ENCODE results near the gene DDRGK1.
"Not testable (repeated sequence)": the region's sequence is repeated elsewhere in the genome, so short reads cannot be mapped to it uniquely, and the experiment has no call there.

DDRGK1 gene

DNA sequence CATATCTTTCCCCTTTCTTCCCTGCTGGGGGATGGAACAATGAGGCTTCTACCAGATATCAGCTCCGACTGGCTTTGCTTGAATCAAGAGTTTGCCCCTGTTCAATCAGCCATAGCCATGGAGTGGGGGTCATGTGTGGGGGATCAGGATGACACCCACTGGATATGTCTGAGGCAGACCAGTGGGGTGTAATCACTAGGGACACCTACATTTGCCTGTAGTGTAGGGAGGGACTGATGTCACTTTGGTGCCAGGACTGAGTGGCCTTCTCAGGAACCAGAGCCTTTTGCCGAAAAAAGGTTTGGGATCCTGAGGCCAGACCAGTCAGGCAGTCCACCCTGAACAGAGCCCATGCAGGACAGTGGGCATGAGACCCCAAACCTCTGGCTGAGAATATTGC is 5.9 kb upstream of the DDRGK1 start:
- DNase-seq, result no peak

DNA sequence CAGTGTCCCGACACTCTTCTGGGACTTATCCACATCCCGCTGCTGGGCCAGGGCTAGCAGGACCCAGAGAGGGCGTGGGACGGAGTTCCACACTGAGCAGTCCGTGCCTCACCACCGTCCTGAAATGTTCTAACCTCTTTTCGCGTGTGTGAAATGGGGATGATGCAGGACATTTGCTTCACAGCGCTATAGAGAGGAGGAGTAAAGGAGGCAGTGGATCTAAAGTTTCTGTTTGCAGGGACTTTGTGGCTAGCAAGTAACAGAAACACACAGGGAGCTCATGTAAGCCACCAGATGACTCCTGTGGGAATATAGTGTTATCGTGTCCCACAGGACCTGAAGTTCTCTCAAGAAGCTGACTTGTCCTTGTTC is 5.5 kb upstream of the DDRGK1 start:
- no peak for DNase-seq

- peak; percentile 77 for DNase-seq
Measured at GRCh38 chr20:3209257-3209945, 4.9 kb upstream of the DDRGK1 start, which contains the start of gene ITPA. Gene ITPA (plus strand): TSS chr20:3209498. CDS start chr20:3209552, 54 bp downstream.

GRCh38 chr20:3208786-3209256 is 4.3 kb upstream of the DDRGK1 start:
- DNase-seq, result no peak

DNA sequence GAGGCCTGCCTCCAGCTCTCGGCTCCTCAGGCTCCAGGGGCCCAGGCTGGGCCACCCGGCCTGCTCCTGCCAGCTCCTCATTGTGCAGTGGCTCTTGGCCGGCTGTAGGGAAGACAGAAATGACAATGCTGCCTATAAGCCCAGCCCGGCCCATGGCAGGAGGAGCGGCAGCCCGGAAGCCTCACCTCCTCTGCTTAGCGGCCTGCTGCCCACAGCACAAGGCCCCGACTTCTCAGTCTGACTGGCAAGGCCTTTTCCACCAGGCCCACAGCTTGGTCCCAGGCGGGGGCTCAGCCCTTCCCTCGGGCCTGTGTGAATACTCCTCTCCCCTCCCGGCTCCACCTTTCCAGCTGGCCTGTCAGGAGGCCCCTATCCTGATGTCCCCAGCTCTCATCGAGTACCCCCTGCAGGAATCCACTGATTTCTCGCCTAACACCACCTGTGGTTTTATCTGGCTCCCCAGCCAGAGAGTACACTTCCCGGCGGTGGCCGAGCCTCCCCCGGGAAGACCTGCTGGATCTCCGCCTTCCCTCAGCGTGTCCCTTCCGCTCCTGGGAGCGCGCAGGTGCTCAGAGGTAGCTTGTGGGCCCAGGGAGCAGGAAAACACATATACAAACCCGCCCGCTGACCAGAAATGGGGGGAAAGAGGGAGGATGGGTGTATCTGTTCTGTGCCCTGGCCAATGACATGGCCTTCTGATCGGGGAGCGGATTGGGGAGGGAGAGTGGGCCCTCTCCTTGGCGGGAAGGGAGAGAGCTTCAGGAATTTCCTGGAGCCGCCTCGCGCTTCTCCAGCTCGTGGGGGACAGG is 963 bp downstream of the DDRGK1 start:
- DNase-seq, result peak; percentile 72

- no peak for DNase-seq
Measured at GRCh38 chr20:3202965-3203314, 1.5 kb downstream of the DDRGK1 start.

DNA sequence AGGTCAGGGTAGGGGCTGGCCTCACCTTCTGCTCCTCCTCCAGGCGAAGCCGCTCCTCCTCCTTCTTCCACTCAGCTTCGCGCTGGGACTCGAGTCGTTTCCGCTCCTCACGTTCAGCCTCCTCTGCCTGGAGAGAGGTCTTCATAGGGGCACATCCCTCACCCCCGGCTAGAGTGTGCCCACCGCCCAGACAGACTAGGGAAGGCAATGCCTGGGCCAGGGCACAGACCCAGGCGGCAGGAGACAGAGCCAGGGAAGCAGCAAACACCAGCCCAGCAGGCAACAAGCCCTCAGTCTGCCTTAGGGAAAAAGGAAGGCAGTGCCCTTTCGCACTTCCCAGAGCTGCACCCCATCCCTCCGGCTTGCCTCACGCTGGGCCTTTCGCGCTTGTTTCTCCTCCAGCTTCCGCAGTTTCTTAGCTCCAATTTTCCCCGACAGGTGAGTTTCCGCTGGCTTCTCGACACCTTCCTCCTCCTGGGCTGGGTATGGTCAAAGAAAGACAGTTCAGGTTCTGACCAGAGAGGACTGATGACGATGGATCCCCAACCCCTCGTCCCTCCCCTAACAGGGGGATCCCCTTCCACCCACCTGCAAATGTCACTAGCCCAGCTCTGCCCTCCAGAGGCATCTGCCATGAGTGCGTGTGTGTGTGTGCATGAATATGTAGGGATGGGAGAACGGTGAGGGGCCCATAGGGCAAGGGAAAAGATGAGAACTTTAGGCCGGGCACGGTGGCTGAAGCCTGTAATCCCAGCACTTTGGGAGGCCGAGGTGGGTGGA is 4.3 kb downstream of the DDRGK1 start:
- DNase-seq, result no peak

GRCh38 chr20:3199206-3199605 is 5.3 kb downstream of the DDRGK1 start:
- no peak for DNase-seq

- no peak for DNase-seq
Measured at GRCh38 chr20:3195590-3196237, 8.8 kb downstream of the DDRGK1 start.

GRCh38 chr20:3194617-3195280 is 9.7 kb downstream of the DDRGK1 start:
- no peak for DNase-seq

- no peak for DNase-seq
Measured at GRCh38 chr20:3193806-3194616, 10.5 kb downstream of the DDRGK1 start.

DNA sequence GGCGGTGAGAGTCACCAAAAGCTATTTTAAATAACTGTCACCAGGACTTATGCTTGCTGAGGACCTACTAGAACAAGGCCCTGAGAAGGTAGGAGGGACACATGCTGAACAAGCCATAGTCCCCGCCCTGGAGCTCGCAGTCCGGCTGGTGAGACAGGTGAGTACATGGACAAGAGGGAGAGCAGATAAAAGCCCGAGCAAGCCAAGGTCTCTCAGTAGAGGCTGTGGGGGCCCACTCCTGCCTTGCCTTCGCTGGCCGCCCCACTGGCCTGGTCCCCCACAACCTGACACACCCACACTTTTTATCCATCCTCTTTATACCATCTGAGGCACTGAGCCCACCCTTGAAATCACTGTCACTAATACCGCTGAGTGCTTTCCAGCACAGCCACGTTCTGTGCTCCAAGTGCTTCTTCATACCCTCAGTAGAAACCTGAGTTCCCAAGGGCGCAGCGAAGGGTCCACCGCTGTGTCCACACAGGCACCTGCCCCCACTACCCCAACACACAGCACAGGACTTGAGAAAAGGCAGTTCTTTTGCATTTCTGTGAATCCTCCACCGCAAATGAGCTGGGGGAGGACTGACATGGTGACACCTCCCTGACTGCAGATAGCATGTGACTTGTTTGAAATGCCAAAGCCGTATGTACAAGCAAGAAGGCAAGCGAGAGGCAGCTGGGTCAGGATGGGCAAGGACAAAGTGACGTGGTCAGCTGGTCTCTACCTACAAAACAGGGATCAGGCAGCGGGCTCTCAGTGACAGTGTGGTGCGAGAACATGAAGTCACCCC is 12.1 kb downstream of the DDRGK1 start:
- DNase-seq, result no peak

DNA sequence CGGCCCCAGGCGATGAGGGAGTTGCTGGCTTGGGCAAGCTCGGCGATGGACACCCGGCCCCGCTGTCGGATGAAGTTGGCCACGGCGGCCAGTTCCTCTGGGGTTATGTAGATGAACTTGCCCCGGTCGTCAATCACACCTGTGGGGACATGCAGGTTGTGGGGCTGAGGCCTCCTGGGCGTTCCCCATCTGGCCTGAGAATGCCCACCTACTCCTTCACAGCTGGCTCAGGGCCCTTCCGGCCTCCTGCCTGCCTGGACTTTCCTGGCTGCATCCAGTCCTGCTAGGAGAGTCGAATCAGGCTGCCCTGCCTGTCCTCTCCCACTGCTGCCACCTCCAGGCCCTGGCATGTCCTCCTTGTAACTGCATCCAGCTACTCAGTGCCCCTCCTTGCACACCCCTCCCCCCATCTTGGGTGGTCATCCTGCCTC is 13.8 kb downstream of the DDRGK1 start:
- DNase-seq, result no peak

- no peak for DNase-seq
Measured at GRCh38 chr20:3189561-3190131, 14.8 kb downstream of the DDRGK1 start.

DNA sequence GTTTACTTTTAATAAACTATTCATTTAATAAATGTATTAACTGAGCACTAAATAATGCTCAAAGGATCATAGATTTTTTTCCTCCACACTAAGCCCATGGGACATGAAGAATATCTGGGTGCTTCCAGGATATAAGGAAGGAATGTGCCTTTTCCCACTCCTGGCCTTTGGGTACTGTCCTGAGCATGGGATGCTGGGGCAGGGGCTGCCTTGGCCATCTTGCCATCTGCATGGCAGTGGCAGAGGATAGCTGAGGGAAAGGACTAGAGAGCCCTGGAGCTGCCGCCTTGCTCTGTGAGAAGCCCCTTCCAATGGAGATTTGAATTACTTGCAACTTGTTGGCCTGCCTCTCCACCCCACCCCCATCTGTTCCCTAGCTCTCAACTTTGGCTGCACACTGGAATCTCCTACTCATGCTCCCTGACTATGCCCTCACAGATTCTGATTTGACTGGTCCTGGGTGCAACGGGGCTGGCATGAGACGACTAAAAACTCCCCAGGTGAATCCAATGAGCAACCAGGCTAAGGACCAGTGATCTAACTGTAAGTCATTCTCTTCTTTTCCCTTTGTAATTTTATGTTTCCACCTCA is 15.6 kb downstream of the DDRGK1 start:
- DNase-seq, result no peak

GRCh38 chr20:3187861-3188260 is 16.6 kb downstream of the DDRGK1 start:
- not testable (repeated sequence) for DNase-seq

DNA sequence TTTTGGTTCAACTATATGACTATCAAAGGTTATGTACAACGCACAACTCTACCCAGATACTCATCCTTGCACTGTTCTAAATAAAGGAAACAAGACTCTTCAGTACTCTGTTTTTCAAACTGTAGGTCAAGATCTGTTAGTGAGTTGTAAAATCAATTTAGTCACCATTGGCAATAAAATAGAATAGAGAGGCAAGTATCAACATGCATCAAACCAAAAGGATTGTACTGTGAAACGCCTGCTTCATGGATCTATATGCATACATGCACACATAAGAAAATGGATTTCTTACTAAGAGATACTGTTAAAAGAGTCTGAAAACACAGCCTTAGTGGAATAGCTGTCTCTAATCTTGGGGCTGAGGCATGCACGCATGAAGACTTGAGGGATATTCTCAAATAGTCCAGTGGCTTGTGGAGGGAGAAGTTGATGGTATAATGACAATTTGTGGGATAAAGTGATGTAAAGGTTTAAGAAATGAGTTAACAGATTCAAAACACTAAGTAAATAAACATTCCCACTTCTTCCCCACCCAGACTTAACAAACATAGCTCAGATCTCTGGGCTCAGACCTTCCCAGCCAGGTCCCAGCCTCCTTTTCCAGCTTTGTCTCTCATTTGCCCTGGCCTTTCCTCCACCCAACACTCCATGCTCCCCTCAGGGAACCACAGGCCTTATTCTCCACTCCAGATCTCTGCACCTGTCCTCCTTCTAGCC is 20.4 kb downstream of the DDRGK1 start:
- DNase-seq, result no peak

- DNase-seq, result not testable (repeated sequence)
Measured at GRCh38 chr20:3182429-3182828, 22.1 kb downstream of the DDRGK1 start.

GRCh38 chr20:3181270-3181669 is 23.2 kb downstream of the DDRGK1 start:
- DNase-seq, result no peak
